ENCODE data around the gene NCR1.
"Not testable (repeated sequence)": the region's sequence is repeated elsewhere in the genome, so short reads cannot be mapped to it uniquely, and the experiment has no call there.

NCR1 gene, protein sequence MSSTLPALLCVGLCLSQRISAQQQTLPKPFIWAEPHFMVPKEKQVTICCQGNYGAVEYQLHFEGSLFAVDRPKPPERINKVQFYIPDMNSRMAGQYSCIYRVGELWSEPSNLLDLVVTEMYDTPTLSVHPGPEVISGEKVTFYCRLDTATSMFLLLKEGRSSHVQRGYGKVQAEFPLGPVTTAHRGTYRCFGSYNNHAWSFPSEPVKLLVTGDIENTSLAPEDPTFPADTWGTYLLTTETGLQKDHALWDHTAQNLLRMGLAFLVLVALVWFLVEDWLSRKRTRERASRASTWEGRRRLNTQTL

DNA sequence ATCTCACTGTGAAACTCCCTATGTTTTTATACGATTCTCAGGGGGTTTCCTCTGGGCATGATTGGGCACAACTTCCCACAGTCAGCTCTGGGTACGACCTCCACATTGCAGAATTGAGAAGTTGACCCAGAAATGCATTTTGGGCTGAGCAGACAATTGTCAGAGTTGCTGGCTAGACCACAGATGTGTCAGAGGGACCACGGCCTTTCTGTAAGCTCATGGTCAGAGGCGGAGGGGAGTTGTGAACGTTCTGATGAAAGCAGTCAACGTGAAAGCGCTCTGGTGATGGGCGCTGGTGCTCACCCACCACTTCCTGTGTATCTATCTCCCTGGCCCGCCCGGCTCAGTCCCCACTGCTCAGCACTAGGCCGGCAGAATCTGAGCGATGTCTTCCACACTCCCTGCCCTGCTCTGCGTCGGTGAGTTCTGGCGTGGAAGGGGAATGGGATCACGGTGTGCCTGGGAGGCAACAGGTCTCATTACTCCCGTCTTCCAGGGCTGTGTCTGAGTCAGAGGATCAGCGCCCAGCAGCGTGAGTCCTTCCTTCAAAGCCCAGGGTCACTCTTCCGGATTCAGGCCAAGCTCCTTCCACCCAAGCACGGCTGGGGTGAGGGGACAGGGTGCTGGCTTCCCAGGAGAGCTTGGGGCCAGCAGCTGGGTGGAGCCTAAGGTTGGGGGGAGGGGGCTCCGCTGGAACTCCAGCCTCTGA lies at the start of gene NCR1:
Gene NCR1, plus strand, starts transcription at position 346 of the 709 bp plus-strand sequence. Its CDS starts 40 bp downstream, at position 386.
- peak in 1 of 2 donors; percentile 17 for DNase-seq (ENCODE audit: low read depth in 2 of 2, low spot score in 1 of 2)

- DNase-seq (ENCODE audit: low read depth in 2 of 2, low spot score in 1 of 2): not testable (repeated sequence)
Measured at GRCh38 chr19:54858476-54858875, 47.5 kb upstream of the NCR1 start.

DNA sequence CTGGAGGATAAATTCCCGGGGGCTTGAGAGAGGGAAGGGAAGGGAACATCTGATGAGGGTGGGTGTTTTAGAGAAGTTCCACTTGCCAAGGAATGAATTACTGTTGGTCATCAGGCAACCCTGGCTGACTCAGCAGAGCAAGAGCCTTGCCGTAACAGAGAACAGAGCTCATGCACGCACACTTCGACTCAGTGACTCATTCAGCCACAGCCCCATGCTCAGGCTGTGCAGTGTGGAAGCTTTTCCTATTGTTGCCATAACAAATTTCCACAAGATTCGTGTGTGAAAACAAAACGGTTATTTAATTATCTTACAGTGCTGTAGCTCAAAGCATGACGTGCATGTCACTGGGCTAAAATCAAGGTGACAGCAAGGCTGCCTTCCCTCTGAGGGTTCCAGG lies 46.5 kb upstream of the NCR1 start:
- not testable (repeated sequence) for DNase-seq (ENCODE audit: low read depth in 2 of 2, low spot score in 1 of 2)

DNA sequence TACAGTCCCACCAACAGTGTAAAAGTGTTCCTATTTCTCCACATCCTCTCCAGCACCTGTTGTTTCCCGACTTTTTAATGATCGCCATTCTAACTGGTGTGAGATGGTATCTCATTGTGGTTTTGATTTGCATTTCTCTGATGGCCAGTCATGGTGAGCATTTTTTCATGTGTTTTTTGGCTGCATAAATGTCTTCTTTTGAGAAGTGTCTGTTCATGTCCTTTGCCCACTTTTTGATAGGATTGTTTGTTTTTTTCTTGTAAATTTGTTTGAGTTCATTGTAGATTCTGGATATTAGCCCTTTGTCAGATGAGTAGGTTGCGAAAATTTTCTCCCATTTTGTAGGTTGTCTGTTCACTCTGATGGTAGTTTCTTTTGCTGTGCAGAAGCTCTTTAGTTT lies 42.5 kb upstream of the NCR1 start:
- DNase-seq (ENCODE audit: low read depth in 2 of 2, low spot score in 1 of 2): not testable (repeated sequence)

DNA sequence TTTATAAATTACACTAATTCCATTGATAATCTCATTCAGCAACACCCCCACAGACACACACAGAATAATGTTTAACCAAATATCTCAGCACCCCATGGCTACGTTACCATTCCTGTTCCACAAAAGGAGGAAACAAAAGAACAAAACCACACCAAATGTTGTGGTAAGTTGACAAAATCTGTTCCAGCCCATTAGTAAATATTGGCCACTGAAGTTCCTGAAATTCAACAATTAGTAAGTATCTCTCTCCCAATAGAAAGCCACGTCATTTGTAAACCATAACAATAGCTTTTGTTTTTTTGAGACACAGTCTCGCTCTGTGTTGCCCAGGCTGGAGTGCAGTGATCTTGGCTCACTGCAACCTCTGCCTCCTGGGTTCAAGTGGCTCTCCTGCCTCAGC lies 34.3 kb upstream of the NCR1 start:
- DNase-seq (ENCODE audit: low read depth in 2 of 2, low spot score in 1 of 2): no peak

- DNase-seq (ENCODE audit: low read depth in 2 of 2, low spot score in 1 of 2): no peak
Measured at GRCh38 chr19:54873990-54874389, 32.0 kb upstream of the NCR1 start, which contains the start of gene FCAR. TSS of gene FCAR (plus strand) at chr19:54874235. CDS start at chr19:54874290, 55 bp downstream.

GRCh38 chr19:54875506-54875905 lies 30.4 kb upstream of the NCR1 start:
- DNase-seq (ENCODE audit: low read depth in 2 of 2, low spot score in 1 of 2): no peak

- no peak for DNase-seq (ENCODE audit: low read depth in 2 of 2, low spot score in 1 of 2)
Measured at GRCh38 chr19:54877471-54877870, 28.5 kb upstream of the NCR1 start.

GRCh38 chr19:54881884-54882283 lies 24.1 kb upstream of the NCR1 start:
- DNase-seq (ENCODE audit: low read depth in 2 of 2, low spot score in 1 of 2): no peak

GRCh38 chr19:54882758-54883157 lies 23.2 kb upstream of the NCR1 start:
- no peak for DNase-seq (ENCODE audit: low read depth in 2 of 2, low spot score in 1 of 2)

- no peak for DNase-seq (ENCODE audit: low read depth in 2 of 2, low spot score in 1 of 2)
Measured at GRCh38 chr19:54883228-54883627, 22.7 kb upstream of the NCR1 start.

GRCh38 chr19:54888239-54888638 lies 17.7 kb upstream of the NCR1 start:
- DNase-seq (ENCODE audit: low read depth in 2 of 2, low spot score in 1 of 2): no peak

GRCh38 chr19:54889566-54889965 lies 16.4 kb upstream of the NCR1 start:
- no peak for DNase-seq (ENCODE audit: low read depth in 2 of 2, low spot score in 1 of 2)

DNA sequence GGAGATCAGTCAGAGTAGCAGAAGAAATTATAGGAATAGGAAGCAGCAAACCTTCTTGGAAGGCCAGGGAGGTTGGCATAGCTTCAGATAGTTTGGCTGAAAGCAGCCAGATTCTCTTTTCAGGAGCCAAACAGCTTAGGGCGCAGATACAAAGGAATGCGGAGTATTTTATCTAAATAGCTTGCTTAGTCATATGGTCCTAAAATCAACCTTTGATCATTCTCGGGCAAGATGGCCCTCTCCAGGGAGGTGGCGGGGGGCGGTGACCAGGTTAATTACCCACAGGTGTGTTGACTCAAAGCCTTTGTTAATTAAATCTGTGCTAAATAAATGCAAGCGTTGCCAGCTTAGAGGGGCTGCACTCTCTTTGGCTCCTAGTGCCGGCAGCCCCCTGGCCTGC lies 12.5 kb upstream of the NCR1 start:
- no peak for DNase-seq (ENCODE audit: low read depth in 2 of 2, low spot score in 1 of 2)

- DNase-seq (ENCODE audit: low read depth in 2 of 2, low spot score in 1 of 2): not testable (repeated sequence)
Measured at GRCh38 chr19:54894106-54894505, 11.8 kb upstream of the NCR1 start.

DNA sequence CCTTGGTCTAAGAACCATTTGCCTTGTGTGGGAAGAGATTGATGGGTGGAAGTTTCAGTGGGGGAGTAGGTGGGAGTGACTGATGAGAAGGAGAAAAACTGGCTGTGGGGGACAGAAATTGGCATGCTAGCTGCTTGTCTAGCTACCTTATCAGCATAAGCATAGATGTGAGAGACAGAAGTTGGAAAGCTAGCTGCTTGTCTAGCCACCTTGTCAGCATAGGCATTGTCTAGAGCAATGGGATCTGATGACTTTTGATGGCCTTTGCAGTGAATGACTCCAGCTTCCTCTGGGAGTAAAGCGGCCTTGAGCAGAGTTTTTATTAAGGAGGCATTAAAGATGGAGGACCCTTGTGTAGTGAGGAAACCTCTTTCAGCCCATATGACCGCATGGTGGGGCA lies 9.9 kb upstream of the NCR1 start:
- no peak for DNase-seq (ENCODE audit: low read depth in 2 of 2, low spot score in 1 of 2)

DNA sequence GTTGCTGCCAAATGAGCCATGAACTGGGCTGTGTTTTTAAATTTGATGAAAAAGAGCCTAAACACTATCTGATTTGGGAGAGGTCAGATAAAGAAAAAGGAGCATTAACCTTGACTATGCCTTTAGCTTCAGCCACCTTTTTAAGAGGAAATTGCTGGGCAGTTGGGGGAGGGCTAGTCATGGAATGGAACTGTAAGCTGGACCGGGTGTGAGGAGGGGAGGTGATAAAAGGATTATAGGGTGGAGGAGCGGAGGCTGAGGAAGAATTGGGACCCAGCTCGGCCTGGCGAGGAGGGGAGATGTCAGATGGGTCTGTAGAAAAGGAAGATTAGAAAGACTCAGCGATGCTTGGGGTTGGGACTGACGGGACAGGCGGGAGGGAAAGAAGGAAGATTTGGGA lies 7.3 kb upstream of the NCR1 start:
- not testable (repeated sequence) for DNase-seq (ENCODE audit: low read depth in 2 of 2, low spot score in 1 of 2)

- not testable (repeated sequence) for DNase-seq (ENCODE audit: low read depth in 2 of 2, low spot score in 1 of 2)
Measured at GRCh38 chr19:54899646-54900045, 6.3 kb upstream of the NCR1 start.

DNA sequence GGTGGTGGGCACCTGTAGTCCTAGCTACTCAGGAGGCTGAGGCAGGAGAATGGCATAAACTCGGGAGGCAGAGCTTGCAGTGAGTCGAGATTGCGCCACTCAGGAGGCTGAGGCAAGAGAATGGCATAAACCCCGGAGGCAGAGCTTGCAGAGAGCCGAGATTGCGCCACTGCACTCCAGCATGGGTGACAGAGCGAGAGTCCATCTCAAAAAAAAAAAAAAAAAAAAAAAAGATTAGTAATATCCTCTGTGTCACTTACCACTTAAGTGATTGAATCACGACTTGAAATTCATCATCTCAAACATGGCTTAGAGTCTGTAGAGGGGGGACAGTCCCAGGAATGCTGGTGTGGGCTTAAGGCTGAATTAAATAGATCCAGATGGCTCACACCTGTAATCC lies 4.8 kb upstream of the NCR1 start:
- DNase-seq (ENCODE audit: low read depth in 2 of 2, low spot score in 1 of 2): not testable (repeated sequence)

DNA sequence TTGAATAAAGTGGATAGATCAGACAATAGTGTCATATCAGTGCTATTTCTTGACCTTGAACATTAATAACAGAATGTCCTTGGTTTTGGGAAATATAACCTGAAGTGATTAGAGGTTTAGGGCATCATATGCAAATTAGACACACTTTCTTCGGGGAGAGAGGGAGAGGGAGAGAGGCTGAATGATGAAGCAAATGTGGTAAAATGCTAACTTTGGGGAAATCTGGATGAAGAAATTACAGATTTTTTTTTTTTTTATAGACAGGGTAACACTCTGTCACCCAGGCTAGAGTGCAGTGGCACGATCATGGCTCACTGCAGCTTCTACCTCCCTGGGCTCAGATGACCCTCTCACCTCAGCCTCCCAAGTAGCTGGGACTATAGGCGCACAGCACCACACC lies 3.9 kb upstream of the NCR1 start:
- no peak for DNase-seq (ENCODE audit: low read depth in 2 of 2, low spot score in 1 of 2)

GRCh38 chr19:54903303-54903702 lies 2.6 kb upstream of the NCR1 start:
- DNase-seq (ENCODE audit: low read depth in 2 of 2, low spot score in 1 of 2): no peak

GRCh38 chr19:54904261-54904660 lies 1.7 kb upstream of the NCR1 start:
- not testable (repeated sequence) for DNase-seq (ENCODE audit: low read depth in 2 of 2, low spot score in 1 of 2)

DNA sequence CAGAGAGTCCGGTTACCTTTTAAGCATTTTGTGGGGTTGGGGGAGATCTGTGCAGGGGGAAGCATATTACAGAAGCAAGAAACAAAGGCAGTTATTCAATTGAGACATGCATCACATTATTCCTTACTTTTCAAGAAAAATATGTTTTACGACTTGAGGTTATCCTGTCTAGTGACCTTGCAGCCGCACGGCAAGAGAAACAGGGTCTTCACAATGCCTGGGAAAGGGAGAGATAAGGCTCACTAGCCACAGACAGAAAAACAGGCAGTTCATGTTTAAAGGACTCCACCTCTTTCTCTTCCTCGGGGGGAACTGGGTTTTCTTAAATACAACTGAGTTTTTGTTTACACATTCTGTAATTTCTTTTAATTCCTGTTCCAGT lies 536 bp upstream of the NCR1 start:
- DNase-seq (ENCODE audit: low read depth in 2 of 2, low spot score in 1 of 2): no peak
